GM11168 (cell line): Measurements from ENCODE around the gene PTPRN2.

Experiments used
- in situ Hi-C: fragments of 300-500 bp; cut with MboI; formaldehyde crosslinking; loops from one replicate; pipeline ENCODE4 v1.12.0; 2022; ENCODE audit warnings: low sequenced_read_pairs; ENCODE audit not compliant: unreplicated experiment

The PTPRN2 gene

DNA sequence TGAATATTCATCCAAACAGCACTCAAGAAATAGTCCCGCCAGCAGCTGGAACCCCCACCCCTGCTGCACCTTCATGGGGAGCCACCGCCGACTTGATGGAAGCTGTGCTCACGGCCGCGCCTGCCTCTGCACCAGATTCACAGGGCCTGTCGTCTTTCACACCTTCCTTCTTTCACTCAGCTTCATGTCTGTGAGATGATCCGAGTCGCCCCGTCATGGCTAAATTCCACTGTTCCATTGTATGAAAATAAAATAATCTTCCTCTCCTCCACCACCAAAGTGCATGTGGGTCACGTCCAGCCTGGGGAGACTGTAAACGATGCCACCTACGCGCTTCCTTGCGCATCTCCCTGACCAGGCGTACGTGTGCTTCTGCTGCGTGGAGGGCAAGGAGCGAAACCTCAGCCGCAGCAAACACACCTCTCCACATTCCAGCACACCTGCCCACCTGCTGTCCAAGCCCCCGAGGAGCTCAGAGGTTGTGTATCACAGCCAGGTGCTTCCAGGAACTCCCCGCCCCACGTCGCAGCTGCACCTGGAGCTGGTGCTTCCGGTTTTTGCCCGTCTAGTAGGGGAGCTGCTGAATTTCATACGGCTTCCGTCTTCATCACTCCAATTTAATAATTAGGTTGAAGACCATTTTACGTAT is 137.0 kb downstream of the PTPRN2 start:
- in situ Hi-C loops, result no loop called here

DNA sequence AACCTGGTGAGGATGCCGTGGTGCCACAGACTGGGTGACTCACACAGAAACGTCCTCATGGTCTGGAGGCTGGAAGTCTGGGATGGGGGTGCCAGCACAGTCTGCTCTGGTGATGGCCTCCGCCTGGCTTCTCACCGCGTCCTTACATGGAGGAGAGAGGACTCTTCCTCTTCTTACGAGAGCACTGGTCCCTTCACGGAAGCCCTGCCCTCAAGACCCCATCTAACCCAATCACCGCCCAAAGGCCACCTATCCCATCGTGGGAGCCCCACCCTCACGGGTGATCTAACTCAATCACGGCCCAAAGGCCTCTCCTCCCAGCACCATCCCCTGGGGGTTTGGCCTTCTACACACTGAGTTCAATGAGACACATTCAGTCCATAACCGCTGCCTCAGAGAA is 137.7 kb downstream of the PTPRN2 start:
- in situ Hi-C loops, result no loop called here

DNA sequence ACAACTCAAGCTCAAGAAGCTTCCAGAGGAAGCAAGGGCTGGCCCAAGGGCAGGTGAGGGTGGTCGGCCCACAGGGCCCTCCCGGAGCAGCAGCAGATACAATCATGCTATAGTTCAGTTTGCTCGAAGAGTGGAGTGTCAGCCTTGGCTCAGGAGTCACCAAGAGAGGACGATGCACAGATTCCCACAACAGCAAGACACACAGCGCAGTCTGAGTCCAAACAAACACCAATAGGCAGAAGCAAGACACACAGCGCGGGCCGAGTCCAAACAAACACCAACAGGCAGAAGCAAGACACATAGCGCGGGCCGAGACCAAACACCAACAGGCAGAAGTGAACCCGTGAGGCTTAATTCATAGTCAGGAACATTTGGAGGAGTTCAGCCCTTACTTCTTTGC is 138.4 kb downstream of the PTPRN2 start:
- in situ Hi-C loops, result no loop called here

DNA sequence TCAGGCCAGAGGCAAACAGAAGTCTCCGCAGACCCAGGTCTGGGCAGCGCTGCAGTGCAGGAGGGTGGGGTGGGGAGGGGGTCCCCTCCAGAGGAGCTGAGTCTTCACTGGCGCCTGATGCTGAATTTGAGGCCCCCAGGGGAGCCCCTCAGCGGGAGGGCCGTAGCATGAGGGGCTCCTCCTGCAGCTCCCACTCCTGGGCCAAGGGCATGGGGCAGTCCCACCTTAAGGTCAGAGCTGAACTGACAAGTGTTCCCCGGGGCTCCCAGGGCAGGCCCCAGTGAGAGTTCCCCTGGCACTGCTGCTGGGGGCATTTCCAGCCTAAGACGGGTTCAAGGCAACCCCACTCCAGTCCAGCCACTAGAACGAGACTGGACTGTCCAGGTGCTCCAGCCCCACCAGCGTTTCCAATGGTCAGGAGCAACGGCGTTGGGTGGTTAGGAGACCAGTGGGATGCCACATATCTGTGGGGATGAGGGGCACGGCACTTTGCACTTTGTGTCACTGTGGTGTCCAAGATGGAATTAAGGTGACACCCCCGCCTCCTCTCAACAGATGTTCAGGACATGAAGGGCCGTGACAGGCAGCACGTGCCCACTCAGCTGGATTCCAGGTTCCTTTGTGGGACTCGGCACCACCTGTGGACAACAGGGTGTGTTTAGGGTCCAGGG is 139.1 kb downstream of the PTPRN2 start:
- in situ Hi-C loops, result no loop called here

DNA sequence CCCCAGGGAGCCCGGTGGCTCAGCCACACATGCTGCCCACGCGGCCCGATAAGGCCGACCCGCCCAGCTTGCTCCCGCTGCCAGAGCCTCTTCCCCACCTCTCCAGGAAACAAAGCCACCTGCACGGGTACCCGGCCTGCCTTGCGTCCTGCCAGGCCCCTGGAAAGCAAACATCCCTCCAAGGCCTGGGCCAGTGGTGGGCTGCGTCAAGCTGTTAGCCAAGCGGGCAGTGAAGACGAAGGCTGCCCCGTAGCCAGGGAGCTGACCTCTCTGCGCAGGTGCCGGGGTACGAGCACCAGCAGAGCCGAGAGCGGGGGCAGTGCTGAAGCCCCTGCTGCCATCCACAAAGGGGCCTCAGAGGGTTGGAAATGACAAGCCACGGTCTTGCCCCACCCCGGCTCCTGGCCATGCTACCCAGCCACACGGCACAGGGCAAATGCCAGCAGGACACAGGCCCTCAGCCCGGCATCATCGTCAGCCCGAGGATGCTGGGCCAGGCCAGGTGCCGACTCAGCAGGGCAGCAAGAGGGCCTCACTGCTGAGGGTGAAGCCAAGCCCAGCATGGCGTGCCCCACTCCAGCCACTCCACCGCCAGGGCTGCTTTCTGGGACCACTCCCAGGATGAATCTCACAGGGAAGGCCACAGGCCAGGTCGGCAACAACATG is 140.0 kb downstream of the PTPRN2 start:
- in situ Hi-C loops, result no loop called here

DNA sequence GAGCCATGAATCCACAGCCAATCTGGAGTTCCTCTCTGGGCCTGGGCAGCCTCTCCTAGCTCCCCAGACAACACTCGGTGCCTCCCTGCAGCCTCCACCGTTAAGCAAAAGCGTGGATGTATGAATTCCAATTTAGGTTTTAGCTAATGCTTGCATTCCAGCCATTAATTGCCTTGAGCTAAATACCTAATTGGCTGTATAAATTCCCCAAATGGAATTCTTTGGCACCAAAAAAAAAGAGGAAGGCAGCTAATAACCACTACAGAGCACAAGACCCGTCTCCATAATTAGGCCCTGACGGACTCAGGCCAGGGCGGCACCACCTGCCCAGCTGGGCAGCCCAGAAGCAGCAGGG is 140.5 kb downstream of the PTPRN2 start:
- in situ Hi-C loops, result no loop called here

DNA sequence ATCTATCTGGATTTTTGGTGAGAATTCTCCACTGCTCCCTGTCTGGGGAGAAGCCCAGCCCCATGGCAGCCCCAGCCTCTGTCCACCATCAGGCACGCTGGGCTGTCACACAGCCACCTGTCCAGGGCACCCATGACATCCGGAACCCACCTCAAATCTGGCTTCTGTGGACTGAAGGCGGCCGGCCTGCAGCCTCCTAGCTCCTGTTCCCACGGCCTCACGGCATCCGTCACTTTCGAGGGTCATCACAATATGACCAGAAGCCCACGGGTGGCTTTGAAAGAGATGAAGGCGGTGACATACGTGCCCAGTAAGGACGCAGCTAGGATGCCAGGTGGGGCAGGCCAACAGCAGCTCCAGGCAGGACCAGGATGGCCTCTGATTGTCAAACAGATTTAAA is 140.9 kb downstream of the PTPRN2 start:
- in situ Hi-C loops, result no loop called here

DNA sequence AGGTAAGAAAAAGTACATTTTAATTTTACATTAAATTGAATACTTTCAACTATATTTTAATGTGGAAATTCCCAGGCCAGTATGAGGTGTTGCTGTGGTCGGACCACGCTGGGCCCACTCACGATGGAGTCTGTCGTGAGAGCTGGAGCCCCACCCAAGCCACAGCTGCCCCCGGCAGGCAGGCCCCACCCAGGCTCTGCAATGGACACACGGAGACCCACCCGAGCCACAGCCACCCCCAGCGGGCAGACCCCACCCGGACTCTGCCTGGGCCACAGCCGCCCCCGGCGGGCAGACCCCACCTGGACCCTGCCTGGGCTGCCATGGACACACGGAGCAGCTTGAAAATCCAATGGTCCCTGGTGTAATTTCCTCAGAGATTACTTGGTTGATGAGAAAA is 141.3 kb downstream of the PTPRN2 start:
- in situ Hi-C loops, result no loop called here

DNA sequence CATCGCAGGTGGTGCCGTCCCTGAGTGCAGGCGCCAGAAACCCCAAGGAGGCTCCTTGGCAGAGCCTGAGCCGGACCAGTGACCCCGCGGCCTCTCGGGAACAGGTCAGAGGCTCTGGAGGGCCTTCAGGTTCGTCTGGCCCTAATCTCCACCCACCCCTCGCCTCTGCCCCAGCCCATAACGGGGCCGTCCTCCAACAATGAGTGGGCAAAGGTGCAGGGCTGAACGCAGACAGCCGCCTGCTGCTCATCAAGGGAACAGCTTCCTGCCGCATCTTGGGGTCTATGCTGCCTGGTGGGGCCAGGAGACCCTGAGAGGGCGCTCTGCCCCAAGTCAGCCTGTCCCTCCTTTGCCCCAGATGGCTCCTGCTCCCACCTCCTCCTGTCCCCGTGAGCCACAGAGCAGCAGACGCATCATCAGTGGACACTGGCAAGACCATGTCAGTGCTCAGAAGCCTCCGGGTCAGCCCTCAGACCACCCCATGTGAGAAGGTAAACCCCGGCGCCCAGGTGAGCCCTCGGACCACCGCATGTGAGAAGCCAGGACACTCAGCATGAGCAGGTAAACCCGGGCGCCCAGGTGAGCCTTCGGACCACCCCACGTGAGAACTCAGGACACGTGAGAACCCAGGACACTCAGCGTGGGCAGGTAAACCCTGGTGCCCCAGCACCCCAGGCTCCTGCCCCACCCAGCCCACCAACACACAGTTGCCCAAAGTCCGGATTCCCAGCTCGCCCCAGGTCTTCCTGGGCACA is 142.0 kb downstream of the PTPRN2 start:
- in situ Hi-C loops, result no loop called here

DNA sequence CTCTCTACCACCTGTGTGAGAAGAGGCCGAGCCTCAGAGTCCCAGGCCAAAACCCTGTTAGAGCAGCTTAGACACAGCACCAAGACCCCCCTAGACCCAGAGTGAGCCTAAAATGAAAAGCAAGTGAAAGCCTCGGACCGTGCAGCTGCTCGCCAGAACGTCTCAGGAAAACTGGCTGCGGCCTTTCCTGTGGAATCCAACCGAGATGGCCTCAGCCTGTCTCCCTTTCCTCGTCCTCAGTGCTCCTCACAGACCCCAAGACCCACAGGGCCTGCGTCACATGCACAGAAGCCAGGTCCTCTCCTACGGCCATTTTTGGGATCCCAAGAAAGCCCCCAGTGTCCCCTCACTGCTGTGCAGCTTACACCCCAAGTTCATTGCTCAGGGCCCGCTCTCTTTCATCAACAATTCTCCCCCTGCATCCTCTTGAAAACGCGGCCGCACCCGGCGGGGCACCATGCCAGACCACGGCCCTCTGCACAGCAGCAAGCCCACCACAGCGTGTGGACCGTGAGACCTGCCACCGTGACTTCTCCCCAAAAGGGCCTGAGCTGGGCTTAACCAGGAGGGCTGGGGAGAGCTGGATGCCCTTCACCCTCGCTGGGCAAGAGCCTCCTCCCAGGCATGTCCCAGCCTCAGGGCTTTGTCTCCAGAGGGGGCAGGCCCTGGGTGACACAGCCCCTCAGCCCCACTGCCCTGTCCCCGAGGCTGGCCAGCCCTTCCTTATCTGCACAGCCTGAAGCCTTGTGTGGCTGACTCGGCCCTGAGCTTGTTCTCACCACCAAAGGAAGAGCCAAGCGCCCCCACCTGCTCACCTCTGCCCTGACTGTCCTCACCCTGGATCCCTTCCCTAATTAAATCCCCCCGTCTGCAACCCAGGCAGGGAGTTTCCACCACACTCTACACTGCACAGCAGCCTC is 142.9 kb downstream of the PTPRN2 start:
- in situ Hi-C loops, result no loop called here

DNA sequence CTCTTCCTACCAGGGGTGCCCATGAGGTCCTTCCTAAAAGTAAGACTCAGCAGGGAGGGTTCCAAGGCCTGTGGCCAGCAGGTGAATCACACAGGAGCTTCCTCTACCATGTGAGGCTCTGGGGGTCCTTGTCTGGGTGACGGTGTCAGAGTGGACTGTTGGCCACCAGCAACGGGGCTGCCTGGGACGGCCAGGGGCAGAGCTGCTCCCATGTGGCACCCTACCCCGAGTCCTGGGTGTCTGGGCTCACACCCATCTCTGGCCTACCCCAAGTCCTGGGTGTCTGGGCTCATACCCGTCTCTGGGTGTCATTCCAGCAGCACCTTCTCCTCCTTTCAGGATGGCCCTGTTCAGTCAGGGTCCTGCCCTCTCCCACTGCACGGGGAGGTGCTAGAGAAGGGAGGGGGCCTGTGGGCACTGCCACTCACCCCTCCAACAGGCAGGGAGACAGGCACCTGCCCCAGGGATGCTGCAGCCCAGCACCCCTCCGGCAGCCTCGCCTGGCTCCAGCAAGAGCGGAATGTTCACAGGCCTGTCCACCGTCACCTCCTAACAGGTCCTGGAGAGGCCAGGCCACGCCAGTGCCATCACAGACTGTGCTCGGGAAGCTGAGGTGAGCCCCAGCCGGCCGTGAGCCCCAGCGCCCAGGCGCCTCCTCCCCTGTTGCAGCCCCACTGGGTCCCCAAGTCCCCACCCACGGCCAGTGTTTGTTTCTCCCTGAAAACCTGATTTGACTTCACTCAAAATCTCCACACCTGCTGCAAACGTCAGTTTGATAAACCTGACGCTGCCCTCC is 143.7 kb downstream of the PTPRN2 start:
- in situ Hi-C loops, result no loop called here

DNA sequence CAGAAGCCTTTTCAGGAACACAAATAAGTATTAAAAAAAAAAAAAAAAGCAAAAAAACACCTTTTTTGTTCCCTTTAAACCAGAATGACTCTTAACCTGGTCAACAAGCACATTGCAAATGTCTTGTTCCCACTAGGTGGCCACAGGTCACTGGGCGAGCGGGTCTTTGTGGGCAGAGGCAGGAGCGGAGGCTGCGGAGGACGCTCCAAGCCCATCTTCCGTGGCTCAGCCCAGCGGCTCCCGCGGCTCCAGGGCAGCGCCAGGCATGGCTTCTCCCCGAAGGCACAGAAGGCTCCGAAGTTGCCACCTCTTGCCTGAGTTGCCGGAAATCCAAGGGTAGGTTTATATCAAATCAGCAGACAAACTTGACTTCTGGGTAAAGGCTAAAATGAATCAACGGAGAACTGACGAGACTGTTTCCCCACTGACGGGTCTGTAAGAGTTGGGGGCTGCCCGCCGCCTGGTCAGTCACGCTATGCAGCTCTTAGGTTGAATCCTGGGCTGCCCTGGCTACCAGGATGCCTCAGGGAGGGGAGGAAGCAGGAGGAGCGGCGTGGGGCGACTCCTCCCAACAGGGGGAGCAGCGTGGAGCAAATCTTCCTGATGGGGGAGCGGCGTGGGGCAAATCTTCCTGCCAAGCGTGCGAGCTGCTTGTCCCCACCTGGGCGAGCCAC is 144.5 kb downstream of the PTPRN2 start:
- in situ Hi-C loops, result no loop called here

DNA sequence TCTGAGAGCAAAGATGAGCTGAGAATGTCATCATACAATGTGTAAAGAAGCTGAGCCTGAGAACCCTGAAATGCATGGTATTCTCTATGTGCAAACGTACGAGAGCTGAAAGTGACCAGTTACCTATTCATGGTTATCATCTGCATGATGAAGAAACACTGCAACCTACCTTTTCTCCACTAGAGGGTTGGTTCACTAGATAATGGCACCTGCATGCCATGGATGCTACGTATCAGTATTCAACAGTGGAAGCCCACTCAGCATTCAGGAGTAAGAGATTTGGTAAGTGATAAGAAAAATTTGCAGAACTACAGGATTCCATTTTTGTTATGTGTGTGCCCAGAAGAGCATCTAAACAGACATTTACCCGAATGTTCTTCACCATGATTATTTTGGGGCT is 145.4 kb downstream of the PTPRN2 start:
- in situ Hi-C loops, result no loop called here

DNA sequence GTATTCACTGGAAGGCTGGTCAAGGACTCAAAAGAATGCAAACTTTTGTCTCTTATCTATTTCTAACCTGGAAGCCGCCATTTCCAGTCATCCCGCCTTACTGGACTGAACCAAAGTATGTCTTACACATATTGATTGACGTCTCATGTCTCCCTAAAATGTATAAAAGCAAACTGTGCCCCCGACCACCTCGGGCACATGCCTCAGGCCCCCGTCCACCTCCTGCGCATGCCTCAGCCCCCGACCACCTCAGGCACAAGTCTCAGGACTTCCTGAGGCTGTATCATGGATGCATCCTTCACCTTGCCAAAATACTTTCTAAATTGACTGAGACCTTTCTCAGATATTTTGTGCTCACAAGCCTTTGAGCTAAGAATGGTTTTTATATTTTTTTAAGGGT is 148.6 kb downstream of the PTPRN2 start:
- in situ Hi-C loops, result no loop called here

DNA sequence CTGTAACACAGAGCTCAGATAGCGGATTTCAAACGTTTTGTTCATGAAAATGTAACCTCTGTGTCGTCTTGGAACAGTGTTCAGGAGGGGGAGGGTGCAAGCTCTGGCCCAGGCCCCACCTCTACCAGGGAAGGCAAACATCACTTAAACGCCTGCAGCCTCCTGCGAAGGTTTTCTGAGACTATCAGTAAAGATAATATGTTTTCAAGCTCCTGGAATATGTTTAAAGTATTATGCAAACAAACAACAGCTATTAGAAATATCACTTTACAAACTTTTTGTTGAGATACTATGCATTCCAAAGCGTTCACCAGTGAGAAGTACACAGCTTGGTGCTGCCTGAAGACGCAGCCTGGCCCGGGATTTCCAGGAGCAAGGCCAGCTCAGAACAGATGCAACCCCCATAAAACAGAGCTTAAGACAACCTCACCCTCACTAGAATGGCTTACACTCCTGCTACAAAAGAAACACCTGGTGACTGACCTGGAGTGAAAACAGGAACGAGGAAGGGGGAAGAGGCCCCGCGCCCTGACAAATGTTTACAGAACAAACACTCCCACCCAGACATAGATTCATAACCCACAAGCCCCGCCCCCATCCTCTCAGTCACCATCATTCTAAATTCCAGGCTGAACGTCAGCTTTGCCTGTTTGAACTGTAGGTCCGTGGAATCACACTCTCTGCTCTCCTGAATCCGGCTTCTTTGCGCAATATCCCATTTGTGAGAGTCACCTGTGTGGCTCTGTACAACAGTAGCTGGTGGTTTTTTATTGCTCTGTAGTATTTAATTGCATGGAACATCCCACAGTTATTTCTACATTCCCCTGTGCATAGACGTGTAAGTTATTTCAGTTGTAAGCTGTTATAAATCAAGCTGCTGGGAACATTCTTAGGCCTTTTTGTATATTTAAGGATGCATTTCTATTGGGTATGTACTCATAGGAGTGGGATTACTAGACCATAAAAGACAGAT is 155.0 kb downstream of the PTPRN2 start:
- in situ Hi-C loops, result no loop called here

DNA sequence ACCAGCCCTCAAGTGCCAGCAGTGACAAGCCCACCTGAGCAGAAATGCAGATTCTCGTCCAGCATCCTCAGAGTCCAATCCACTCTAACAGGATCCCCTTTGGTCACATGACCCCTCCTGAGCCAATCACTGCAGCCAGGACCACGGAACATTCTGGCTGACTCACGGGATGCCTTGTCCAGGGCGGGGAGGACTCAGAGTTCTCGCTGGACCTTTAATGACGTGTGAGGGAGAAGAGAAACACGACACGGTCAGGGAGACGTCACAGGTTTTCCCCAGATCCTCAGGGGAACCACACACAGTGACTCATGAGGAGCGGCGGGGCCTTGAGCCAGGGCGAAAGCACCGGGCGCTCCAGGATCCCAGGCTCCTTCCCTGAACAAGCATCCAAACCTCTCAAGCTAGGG is 155.7 kb downstream of the PTPRN2 start:
- in situ Hi-C loops, result no loop called here

DNA sequence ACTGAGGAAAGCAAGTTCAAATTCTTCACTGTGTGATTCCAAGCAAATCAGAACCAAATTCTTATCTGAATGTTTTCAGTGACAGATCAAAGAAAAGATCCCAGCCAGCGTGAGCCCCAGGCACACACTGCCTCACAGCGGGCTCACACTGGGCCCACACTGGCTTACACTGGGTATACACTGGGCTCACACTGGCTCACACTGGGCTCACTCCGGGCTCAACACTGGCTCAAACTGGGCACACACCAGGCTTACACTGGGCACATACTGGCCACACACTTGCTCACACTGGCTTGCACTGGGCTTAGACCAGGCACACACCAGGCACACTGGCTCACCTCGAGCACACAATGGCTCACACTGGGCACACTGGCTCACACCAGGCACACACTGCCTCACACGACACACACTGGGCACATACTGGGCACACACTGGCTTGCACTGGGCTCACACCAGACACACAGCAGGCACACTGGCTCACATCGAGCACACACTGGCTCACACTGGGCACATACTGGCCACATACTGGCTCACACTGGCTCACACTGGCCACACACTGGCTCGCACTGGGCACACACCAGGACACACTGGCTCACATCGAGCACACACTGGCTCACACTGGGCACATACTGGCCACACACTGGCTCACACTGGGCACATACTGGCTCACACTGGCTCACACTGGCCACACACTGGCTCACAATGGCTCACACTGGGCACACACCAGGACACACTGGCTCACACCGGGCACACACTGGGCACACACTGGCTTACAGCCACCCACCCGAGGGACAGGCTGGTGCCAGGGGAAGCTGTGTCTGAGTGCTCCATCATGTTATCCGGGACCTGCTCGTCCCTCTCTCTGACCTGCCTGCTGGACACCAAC is 156.3 kb downstream of the PTPRN2 start:
- in situ Hi-C loops, result no loop called here
